Colon (tissue), 2 donors: Measurements from ENCODE around the gene TEX51.

ENCODE experiments used
- FAIRE-seq: peaks from 2 replicates; lab custom pipeline; 2012; peaks lifted over from hg19 to GRCh38; lab: Jason Lieb, UNC
- donor health status: control.
- donor health status: control.

TEX51 gene

GRCh38 chr2:126914811-126915500 is 16.3 kb downstream of the TEX51 start:
- FAIRE-seq, result no peak

- FAIRE-seq, result no peak
These were observed 17.2 kb downstream of the TEX51 start for GRCh38 chr2:126915903-126916302.

- FAIRE-seq, result no peak
These were observed 18.1 kb downstream of the TEX51 start for GRCh38 chr2:126916744-126917143.

- FAIRE-seq, result no peak
These were observed 22.4 kb downstream of the TEX51 start for GRCh38 chr2:126921066-126921465.

GRCh38 chr2:126930970-126931590 is 32.4 kb downstream of the TEX51 start:
- no peak for FAIRE-seq

GRCh38 chr2:126932529-126932928 is 33.8 kb downstream of the TEX51 start:
- no peak for FAIRE-seq

GRCh38 chr2:126932966-126933710 is 34.4 kb downstream of the TEX51 start:
- FAIRE-seq, result no peak

- no peak for FAIRE-seq
These were observed 35.0 kb downstream of the TEX51 start for GRCh38 chr2:126933711-126934091.

- FAIRE-seq, result no peak
These were observed 36.1 kb downstream of the TEX51 start for GRCh38 chr2:126934809-126935208.

- no peak for FAIRE-seq
These were observed 37.1 kb downstream of the TEX51 start for GRCh38 chr2:126935774-126936173.

GRCh38 chr2:126936219-126936723 is 37.6 kb downstream of the TEX51 start:
- no peak for FAIRE-seq

- FAIRE-seq, result no peak
These were observed 41.6 kb downstream of the TEX51 start for GRCh38 chr2:126940331-126940730.

GRCh38 chr2:126942427-126943203 is 43.9 kb downstream of the TEX51 start:
- no peak for FAIRE-seq

- FAIRE-seq, result no peak
These were observed 45.1 kb downstream of the TEX51 start for GRCh38 chr2:126943612-126944348.

- FAIRE-seq, result no peak
These were observed 46.4 kb downstream of the TEX51 start for GRCh38 chr2:126945118-126945517.

- FAIRE-seq, result no peak
These were observed 47.8 kb downstream of the TEX51 start for GRCh38 chr2:126946318-126947102.

GRCh38 chr2:126947103-126947429 is 48.4 kb downstream of the TEX51 start:
- FAIRE-seq, result no peak

- FAIRE-seq, result no peak
These were observed 51.1 kb downstream of the TEX51 start for GRCh38 chr2:126949775-126950174.

- FAIRE-seq, result no peak
These were observed 51.8 kb downstream of the TEX51 start for GRCh38 chr2:126950504-126950903.
